GM19099 (cell line): ENCODE results near the gene CLDN19.

Experiments
- POLR2A ChIP-seq: IDR thresholded peaks from 3 replicates; pipeline ENCODE4 v1.6.1; 2011; ENCODE audit warnings: low read depth; ENCODE audit not compliant: insufficient read length; ENCODE audit errors: extremely low read depth

Gene CLDN19

DNA sequence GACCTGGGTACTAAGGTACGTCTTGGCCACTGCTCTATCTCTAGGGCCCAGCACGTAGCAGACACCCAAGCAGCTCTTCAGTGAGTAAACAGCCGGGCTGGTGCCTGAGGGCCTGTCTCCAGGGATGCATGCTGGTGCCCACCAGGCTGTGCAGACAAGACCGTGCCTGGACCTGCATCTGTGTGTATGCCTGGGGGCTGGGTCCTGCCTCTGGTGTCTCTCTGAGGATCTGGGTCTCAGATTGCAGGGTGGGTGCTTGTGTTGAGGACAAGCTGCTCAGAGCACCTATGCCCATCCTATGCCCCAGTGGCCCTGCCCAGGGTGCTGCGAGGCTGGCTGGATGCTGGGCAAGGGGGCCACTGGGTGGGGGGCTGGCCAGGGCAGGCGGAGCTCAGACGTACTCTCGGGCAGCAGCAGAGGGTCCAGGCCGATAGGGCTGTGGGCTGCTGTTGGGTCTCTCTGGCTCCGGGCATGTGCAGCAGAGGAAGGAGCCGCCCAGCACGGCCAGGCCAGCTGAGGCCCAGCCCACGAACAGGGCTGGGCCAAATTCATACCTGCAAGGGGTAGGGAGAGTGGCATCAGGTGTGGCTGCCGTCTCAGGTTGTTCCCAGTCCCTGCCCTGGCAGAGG is 4.4 kb downstream of the CLDN19 start:
- no peak for TF ChIP-seq POLR2A

DNA sequence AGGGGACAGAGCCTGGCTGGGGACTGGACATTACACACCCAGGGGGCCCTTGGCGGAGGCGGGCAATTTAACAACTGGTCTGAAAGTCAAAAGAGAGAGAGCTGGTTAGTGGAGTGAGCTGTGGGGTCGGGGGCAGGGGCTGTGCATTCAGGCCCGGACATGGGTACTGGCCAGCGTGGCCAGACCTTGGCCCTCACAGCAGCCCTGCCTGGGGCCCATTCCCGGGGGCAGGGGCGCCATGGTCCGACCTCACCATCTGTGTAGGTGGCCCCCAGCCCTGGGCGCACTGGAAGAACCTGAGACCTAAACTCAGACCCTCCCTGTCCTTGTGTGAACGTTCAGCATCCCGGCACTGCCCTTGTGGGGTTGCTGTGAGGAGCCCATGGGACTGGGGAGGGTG is 5.0 kb downstream of the CLDN19 start:
- TF ChIP-seq POLR2A, result no peak

DNA sequence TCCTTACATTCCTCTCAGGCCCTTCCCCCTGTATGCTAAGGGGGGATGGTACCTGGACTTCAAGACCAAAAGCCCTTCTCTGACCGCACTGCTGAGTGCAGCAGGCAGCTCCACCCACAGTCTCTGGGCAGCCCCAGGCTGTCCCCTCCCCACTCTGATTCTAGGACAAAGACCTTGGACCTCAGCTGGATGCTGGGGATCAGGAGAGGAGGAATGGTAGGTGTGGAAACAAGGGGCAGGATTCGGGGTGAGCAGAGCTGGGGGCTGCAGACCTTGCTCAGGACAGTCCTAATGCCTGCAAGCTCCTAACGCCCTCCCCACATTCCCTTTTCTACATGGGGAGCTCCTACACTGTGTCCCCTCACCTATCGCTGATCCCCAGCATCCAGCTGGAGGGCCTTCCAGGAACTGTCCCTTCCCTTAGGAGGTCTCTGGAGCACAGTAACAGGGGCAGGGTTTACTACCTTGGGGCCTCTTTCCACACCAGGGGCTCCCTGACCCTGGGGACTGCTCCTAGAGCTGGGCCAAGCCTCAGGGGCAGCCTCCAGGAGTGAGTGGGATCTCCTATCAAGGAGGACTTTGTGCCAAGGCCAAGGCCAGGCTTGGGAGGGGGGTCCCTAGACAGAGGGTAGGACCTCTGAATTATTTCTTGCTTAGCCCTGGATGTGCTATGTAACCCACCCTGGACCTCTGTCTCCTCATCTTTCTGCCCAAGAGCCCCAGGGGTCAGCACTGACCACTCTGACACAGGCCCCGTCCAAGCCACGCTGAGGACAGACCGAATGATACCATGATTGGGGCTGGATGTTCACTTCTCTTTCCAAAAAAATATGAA is 5.6 kb downstream of the CLDN19 start:
- no peak for TF ChIP-seq POLR2A

DNA sequence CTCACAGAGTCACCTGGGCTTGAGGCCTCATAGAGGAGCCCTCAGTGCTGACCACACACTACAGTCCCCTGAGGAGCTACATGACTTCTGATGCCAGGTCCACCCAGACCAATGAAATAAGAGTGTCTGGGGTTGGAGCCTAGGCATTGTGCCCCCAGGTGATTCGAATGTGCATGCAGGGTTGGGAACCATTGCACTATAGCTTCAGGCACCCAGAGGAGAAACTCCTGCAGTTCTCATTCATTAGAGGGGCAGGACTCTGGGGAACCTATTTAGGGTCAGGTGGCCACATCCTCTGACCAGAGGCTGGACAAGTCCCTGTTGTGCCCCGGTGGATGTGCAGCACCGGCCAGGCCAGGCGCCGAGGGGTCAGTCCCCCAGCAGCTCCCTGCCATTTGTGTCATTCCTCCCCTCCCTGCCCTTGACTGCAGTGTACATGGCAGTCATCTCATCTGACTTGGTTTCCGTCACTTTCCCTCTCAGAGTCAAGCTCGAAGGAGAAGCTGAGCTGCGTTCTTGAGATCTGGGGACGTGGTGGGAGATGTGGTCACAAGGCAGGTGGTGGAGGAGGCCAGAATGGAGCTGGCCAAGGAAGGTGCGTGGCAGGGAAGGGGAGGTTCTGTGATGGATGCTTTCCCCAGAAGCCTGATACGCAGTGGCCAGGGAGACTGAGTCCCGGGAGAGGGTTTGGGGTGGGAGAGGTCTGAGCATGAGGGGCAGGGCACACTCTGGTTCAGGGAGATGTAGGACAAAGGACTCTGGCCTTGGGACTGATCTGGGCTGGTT is 6.4 kb downstream of the CLDN19 start:
- TF ChIP-seq POLR2A, result no peak

DNA sequence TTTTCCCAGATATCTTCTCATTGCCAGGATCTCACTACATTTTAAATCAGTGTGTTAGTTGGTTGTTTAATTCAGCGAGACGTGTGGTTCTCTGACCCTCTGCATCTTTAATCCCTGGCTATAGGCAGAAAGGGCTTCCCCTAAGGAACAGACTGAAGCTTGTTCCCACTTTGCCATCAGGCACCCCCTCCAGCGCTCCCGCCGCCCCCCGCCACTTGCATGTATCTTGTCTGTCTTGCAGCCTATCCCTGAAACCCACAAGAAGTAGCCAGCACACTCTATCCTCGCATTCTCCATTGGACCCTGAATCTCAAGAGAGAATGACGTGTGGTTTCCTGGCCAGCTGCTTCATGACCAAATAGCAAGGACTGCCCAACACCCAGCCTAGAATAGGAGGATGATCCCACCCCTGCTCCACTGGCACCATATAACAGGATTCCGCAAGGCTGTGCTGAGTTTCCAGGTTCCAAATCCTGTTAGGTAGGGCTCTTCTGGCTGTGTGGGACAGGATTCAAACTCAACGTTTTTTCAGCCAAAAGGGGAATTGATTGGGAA is 7.8 kb downstream of the CLDN19 start:
- no peak for TF ChIP-seq POLR2A

DNA sequence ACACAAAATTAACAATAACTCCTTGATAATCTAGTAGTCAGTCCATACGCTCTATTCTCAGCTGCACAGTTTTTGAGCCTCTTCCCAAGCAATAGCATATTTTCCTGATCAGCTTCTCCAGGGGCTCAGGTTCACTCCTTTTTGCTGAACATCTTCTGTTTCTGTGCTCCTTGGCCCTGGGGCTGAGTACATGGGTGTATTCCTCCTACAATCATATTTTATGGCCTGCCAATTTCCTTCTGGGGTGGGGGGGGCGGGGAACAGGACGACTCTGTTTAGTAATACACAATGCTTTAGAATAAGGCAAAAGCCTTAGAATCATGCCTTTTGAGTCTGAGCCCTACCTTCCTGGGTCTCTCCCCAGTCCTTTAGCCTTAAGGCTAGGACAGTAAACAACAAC is 8.5 kb downstream of the CLDN19 start:
- TF ChIP-seq POLR2A, result no peak

DNA sequence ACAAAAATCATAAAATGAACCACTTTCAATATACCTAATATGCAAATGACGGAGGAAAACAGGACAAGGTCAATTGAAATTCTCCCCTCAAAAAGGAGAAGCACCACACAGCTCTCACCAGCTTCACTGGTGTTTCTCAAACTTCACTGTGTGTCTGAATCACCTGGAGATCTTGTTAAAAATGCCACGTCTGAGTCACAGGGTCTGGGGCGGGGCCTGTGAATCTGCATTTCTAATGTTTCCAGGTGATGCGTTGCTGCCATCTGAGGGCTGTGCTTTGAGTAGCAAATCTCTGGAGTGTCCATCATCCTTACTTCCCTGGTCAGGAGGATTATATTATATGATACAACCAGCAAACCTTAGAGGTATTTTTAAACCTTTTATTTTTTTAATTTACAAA is 9.0 kb downstream of the CLDN19 start:
- no peak for TF ChIP-seq POLR2A

DNA sequence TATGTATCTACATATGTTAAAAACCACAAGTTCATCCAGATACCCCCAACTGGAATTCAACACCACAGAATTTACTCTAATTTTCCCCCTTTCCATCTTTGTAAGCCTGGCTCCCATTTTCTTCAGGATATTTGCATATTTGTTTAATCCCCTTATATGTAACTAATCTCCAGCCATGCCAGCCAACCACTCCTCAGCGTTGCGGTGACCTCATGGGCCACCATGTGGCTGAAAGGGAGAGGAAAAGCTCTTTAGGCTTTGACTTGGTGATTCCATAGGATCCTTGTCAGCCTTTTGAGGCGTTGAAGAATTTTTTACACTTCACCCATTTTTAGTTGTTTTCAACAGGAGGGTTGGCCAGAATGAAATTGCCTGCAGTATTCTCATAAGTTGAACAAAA is 10.0 kb downstream of the CLDN19 start:
- no peak for TF ChIP-seq POLR2A

DNA sequence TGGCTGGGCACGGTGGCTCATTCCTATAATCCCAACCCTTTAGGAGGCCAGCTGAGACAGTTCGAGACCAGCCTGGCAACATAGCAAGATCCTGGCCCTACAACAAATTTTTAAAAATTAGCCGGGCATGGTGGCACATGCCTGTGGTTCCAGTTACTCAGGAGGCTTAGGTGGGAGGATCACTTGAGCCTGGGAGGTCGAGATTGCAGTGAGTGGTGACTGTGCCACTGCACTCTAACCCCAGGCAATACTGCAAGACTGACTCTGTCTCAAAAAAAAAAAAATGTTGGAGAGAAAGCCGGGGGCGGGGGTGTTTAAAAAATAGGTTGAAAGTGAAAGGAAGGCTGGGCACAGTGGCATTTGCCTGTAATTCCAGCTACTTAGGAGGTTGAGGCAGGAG is 16.5 kb downstream of the CLDN19 start:
- TF ChIP-seq POLR2A, result no peak

DNA sequence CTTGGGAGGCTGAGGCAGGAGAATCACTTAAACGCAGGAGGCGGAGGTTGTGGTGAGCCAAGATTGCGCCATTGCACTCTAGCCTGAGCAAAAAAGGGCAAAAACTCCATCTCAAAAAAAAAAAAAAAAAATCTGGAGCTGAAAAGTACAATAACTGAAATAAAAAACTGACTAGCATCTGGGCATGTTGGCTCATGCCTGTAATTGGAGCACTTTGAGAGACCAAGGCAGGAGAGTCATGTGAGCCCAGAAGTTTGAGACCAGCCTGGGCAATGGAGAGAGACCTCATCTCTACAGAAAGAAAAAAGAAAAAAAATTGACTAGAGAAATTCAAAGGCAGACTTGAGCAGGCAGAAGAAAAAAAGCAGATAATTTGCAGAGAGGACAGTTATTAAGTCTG is 18.1 kb downstream of the CLDN19 start:
- TF ChIP-seq POLR2A, result no peak

DNA sequence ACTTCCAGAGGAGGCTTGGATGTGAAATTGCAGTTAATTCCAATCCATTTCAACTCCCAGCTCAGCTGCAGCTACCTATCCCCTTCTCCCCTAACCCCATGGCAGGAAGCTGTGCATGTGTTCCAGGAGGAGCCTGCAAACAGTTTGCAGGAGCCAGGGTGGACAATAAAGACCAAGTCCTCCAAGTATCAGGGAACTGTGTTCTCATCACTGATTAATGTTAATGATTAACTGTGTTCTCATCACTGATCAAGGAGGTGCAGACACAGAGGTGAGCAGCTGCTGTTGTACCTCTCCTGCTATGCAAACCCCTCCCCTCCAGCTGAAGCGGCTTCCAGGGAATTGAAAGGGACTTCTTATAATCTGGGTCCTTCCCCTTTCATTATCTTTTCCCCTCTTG is 19.2 kb downstream of the CLDN19 start:
- no peak for TF ChIP-seq POLR2A

DNA sequence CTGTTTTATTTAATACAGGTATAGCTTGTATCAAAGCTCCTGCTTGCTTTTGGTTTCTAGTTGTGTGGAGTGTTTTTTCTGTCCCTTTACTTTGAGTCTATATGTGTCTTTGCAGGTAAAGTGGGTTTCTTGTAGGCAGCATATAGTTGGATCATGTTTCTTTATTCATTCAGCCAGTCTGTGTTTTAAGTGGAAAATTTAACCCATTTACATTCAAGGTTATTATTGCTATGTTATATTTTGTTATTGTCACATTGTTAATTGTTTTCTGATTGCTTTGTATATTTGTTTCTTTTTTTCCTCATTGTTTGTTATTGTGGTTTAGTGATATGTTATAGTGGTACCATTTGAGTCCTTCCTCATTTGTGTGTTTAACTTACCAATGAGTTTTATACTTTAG is 26.7 kb downstream of the CLDN19 start:
- no peak for TF ChIP-seq POLR2A

DNA sequence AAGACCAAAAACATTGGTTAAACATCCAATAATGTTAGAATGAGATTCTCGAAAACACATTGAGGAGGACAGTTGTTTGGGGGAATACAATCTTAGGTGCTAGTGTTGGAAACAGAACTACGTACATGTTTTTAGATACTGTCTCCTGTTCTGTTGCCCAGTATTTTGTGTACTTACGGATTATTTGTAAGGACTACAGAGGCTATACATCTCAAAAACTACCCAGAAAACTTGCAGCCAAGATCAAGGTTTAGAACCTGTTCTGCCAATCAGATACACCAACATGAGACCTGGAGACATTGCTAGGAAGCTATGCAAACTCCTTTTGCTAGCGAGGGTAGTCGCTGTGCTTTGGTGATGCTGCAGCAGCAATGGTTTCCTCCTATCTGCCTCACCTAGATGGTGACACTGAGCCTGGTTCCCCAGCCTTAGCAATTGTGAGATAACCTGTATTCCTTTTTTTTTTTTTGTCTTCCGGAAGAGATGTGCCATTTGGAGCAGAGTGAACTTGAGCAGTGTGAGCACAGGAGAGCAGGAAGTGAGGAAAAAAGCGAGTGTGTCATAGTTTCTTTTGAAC is 36.1 kb downstream of the CLDN19 start:
- peak; percentile 19 for TF ChIP-seq POLR2A

DNA sequence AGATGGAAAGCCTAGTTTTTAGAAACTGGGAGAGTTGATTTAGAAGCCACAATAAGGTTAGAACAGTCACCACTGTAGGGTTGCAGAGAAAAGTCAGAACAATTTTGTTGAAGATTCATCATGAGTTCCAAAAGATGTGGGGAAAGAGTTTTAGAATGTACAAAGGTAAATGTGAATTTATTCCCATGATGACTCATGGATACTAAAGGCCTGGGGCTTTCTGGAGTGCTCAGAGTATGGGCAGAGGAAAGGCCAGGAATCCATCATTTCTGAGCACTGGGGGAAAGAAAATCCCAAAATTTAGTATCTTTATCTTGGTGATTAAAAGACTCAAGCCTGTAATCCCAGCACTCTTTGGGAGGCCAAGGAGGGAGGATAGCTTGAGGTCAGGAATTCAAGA is 40.0 kb downstream of the CLDN19 start:
- no peak for TF ChIP-seq POLR2A
